ENCODE measurements around the gene GNAO1.

- TF ChIP-seq, protein P1, sequence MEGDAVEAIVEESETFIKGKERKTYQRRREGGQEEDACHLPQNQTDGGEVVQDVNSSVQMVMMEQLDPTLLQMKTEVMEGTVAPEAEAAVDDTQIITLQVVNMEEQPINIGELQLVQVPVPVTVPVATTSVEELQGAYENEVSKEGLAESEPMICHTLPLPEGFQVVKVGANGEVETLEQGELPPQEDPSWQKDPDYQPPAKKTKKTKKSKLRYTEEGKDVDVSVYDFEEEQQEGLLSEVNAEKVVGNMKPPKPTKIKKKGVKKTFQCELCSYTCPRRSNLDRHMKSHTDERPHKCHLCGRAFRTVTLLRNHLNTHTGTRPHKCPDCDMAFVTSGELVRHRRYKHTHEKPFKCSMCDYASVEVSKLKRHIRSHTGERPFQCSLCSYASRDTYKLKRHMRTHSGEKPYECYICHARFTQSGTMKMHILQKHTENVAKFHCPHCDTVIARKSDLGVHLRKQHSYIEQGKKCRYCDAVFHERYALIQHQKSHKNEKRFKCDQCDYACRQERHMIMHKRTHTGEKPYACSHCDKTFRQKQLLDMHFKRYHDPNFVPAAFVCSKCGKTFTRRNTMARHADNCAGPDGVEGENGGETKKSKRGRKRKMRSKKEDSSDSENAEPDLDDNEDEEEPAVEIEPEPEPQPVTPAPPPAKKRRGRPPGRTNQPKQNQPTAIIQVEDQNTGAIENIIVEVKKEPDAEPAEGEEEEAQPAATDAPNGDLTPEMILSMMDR (IDR thresholded peaks at IDR 0.05): no peak
- no peak for TF ChIP-seq POLR2A (IDR thresholded peaks at IDR 0.05)
These were observed 90.0 kb downstream of the GNAO1 start for GRCh38 chr16:56281249-56281805.
